SK-N-SH treated with all-trans-retinoic acid at 6 μM for 48 hours (cell line): Measurements from ENCODE around the gene TMEM132A.

Source experiments
- ARNTL ChIP-seq: fragments of 450-650 bp; formaldehyde crosslinking; IDR thresholded peaks from 2 replicates; pipeline ENCODE4 v1.5.0; 2020; ENCODE audit warnings: low read depth, mild to moderate bottlenecking, moderate library complexity, borderline replicate concordance
- CSDC2 ChIP-seq: fragments of 250-450 bp; sonication (Bioruptor Pico); IDR thresholded peaks from 2 replicates; pipeline ENCODE4 v1.5.0; 2020; ENCODE audit warnings: mild to moderate bottlenecking, moderate library complexity
- PPARA ChIP-seq: fragments of 250-450 bp; sonication (Bioruptor Pico); IDR thresholded peaks from 2 replicates; pipeline ENCODE4 v1.5.0; 2020; ENCODE audit warnings: mild to moderate bottlenecking, borderline replicate concordance
- RARB ChIP-seq: fragments of 250-450 bp; sonication (Bioruptor Pico); IDR thresholded peaks from 2 replicates; pipeline ENCODE4 v1.8.0; 2021; ENCODE audit warnings: mild to moderate bottlenecking, moderate library complexity
- SNAI2 ChIP-seq: fragments of 250-450 bp; sonication (Bioruptor Pico); IDR thresholded peaks from 2 replicates; pipeline ENCODE4 v1.5.0; 2020; ENCODE audit warnings: mild to moderate bottlenecking, moderate library complexity
- TOX ChIP-seq: fragments of 250-450 bp; sonication (Bioruptor Pico); IDR thresholded peaks from 2 replicates; pipeline ENCODE4 v1.8.0; 2021; ENCODE audit warnings: mild to moderate bottlenecking, moderate library complexity, borderline replicate concordance
- ZC3H10 ChIP-seq: fragments of 250-450 bp; sonication (Bioruptor Pico); IDR thresholded peaks from 2 replicates; pipeline ENCODE4 v1.5.1; 2021; ENCODE audit warnings: mild to moderate bottlenecking, moderate library complexity
- ZFP3 ChIP-seq: fragments of 250-450 bp; sonication (Bioruptor Pico); IDR thresholded peaks from 2 replicates; pipeline ENCODE4 v1.5.0; 2020; ENCODE audit warnings: mild to moderate bottlenecking, moderate library complexity
- ZFP30 ChIP-seq: fragments of 450-650 bp; formaldehyde crosslinking; IDR thresholded peaks from 2 replicates; pipeline ENCODE4 v1.5.0; 2022; ENCODE audit warnings: mild to moderate bottlenecking, moderate library complexity
- ZNF70 ChIP-seq: fragments of 450-650 bp; formaldehyde crosslinking; IDR thresholded peaks from 2 replicates; pipeline ENCODE4 v1.5.0; 2020; ENCODE audit warnings: mild to moderate bottlenecking, moderate library complexity
- TF ChIP-seq, protein P1 (sequence below): fragments of 250-450 bp; sonication (Bioruptor Pico); IDR thresholded peaks from 2 replicates; pipeline ENCODE4 v1.8.0; 2020; ENCODE audit warnings: mild to moderate bottlenecking, moderate library complexity, borderline replicate concordance
- TF ChIP-seq, protein P2 (sequence below): fragments of 250-450 bp; sonication (Bioruptor Pico); IDR thresholded peaks from 2 replicates; pipeline ENCODE4 v1.8.0; 2021; ENCODE audit warnings: low read depth, mild to moderate bottlenecking, moderate library complexity, borderline replicate concordance

- TF ChIP-seq, protein P1, sequence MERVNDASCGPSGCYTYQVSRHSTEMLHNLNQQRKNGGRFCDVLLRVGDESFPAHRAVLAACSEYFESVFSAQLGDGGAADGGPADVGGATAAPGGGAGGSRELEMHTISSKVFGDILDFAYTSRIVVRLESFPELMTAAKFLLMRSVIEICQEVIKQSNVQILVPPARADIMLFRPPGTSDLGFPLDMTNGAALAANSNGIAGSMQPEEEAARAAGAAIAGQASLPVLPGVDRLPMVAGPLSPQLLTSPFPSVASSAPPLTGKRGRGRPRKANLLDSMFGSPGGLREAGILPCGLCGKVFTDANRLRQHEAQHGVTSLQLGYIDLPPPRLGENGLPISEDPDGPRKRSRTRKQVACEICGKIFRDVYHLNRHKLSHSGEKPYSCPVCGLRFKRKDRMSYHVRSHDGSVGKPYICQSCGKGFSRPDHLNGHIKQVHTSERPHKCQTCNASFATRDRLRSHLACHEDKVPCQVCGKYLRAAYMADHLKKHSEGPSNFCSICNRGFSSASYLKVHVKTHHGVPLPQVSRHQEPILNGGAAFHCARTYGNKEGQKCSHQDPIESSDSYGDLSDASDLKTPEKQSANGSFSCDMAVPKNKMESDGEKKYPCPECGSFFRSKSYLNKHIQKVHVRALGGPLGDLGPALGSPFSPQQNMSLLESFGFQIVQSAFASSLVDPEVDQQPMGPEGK, result no peak
- TF ChIP-seq TOX (CRISPR knock-in tag), result no peak
- TF ChIP-seq ZNF70, result no peak
- TF ChIP-seq ZFP30, result no peak
- no peak for TF ChIP-seq CSDC2 (CRISPR knock-in tag)
- TF ChIP-seq ZFP3 (CRISPR knock-in tag), result no peak
- no peak for TF ChIP-seq RARB (CRISPR knock-in tag)
- no peak for TF ChIP-seq SNAI2 (CRISPR knock-in tag)
- no peak for TF ChIP-seq ARNTL (CRISPR knock-in tag)
- no peak for TF ChIP-seq ZC3H10 (CRISPR knock-in tag)
- TF ChIP-seq, protein P2, sequence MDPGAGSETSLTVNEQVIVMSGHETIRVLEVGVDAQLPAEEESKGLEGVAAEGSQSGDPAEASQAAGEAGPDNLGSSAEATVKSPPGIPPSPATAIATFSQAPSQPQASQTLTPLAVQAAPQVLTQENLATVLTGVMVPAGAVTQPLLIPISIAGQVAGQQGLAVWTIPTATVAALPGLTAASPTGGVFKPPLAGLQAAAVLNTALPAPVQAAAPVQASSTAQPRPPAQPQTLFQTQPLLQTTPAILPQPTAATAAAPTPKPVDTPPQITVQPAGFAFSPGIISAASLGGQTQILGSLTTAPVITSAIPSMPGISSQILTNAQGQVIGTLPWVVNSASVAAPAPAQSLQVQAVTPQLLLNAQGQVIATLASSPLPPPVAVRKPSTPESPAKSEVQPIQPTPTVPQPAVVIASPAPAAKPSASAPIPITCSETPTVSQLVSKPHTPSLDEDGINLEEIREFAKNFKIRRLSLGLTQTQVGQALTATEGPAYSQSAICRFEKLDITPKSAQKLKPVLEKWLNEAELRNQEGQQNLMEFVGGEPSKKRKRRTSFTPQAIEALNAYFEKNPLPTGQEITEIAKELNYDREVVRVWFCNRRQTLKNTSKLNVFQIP (CRISPR knock-in tag), result no peak
- TF ChIP-seq PPARA, result no peak
Observed at GRCh38 chr11:60985991-60986915, 62.0 kb downstream of the TMEM132A start.
